GM18511 (cell line): ENCODE measurements around the gene MAP3K13.
"Not testable (repeated sequence)": the region's sequence is repeated elsewhere in the genome, so short reads cannot be mapped to it uniquely, and the experiment has no call there.

Experiments used
- ATAC-seq: cut with Tn5 transposase; IDR thresholded peaks from one replicate; pipeline ENCODE4 v1.9.1; 2021; ENCODE audit warnings: mild to moderate bottlenecking, moderate library complexity; ENCODE audit not compliant: unreplicated experiment

Gene MAP3K13

GRCh38 chr3:185340751-185341150, 22.2 kb upstream of the MAP3K13 start:
- ATAC-seq, result no peak

- no peak for ATAC-seq
Observed at GRCh38 chr3:185341616-185342458, 21.1 kb upstream of the MAP3K13 start.

DNA sequence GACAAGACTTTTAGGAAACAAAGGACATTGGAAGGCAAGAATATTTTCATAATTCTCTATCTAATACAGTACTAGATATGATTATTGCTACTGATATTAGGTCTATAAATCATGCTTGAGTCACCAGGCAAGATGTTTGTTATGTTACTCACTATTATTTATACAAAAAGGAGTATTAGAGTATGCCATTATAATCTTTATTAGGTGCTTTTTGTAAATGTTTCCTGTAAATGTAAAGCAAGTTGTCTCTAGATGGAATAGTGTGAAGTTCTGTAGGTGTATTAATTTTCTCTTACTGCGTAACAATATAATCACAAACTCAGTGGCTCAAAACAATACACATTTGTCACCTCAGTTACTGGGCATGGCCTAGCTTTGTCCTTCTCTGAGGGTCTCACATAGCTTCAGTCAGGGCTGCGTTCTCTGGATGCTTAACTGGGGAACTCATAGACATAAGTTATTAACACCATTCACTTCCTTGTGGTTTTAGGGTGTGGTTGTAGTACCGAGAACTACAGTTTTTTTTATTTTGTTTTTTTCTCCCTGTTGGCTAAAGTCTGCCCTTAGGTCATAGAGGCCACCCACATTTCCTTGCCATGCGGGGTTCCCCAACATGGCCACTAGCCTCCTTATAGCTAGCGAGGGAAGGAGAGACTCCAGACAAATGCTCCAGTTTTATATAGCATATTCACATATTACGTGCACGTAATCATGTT, 20.3 kb upstream of the MAP3K13 start:
- no peak for ATAC-seq

DNA sequence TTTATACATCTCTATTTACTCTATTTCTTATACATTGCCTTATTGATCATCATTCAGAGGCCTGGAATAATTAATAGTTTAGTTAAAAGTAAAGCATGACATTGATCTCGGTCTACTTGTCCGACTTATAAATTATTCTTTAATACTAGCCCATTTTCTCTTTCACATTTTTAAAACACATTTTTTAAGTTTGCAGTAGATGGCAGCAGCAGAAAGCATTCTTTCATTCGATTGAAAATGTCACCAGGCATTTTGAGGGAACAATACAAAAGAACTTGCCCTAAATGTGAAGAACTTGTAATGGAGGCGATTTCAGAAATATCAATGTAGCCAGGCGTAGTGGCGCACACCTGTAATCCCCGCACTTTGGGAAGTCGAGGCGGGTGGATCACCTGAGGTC, 15.5 kb upstream of the MAP3K13 start:
- ATAC-seq, result no peak

- no peak for ATAC-seq
Observed at GRCh38 chr3:185350841-185351240, 12.1 kb upstream of the MAP3K13 start.

DNA sequence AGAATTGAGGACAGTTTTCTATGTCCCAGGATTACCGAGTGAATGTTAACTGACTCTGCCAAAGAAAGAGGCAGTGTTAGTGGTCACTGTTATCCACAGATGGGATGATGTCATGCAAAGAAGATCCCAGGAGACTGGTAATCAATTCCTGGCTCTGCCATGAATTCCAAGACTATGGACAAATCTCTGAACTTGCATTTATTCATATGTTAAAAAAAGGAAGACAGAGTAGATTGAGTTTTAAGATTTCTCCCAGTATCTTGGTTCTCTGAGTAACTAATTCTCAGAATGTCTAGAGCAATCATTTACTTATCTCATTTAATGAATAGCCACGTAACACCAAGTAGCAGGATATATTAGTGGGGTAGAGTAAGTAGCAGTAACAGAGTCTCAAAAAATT, 11.5 kb upstream of the MAP3K13 start:
- ATAC-seq, result no peak

DNA sequence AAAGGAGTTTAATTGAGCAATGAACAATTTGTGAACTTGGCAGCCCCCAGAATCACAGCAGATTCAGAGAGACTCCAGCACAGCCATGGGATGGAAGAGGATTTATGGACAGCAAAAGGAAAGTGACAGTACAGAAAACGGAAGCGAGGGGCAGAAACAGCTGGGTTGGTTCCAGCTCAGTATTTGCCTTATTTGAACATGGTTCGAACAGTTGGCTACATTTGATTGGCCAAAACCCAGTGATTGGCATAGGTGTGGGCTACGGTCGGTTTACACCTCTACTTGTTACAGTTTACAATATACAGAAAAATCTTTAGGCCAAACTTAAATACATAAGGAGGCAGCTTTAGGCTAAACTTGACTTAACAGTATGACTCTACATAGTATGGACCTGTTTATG, 9.7 kb upstream of the MAP3K13 start:
- no peak for ATAC-seq

GRCh38 chr3:185353823-185354614, 8.9 kb upstream of the MAP3K13 start:
- ATAC-seq, result peak; percentile 99

GRCh38 chr3:185356499-185356898, 6.4 kb upstream of the MAP3K13 start:
- ATAC-seq, result no peak

GRCh38 chr3:185361920-185362319, 1.0 kb upstream of the MAP3K13 start:
- no peak for ATAC-seq

DNA sequence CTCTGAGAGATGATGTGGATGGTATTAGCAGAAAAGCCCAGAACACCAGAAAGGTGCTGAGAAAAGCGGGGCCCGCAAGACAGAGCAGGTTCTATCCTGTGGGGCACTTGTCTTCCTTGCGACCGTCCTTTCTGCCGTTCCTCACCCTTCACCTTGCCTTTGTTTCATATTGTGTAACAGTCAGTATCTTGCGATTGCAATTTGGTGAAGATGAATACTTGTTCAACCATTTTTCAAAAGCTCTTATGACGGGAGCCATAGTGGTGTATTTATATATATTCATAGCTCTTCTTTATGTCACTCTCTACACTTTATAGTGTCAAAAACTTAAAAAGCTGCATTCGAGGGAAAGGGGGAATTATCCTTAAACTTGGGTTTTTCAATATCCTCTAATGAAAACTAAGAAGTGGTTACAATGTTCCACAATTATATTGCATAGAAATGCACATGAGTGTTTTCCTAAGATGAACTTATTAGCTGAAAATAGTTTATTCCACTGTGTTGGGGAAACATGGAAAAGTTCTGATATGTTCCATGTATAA, 797 bp downstream of the MAP3K13 start:
- ATAC-seq, result peak; percentile 49

GRCh38 chr3:185365291-185366073, 2.5 kb downstream of the MAP3K13 start:
- no peak for ATAC-seq

DNA sequence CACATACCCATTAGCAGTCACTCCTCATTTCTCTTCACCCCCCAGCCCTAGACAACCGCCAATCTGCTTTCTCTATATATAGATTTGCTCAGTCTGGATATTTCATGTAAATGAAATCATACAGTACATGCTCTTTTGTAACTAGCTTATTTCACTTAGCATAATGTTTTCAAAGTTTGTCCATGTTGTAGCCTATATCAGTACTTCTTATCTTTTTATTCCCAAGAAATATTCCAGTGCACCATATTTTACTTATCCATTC, 3.1 kb downstream of the MAP3K13 start:
- no peak for ATAC-seq

DNA sequence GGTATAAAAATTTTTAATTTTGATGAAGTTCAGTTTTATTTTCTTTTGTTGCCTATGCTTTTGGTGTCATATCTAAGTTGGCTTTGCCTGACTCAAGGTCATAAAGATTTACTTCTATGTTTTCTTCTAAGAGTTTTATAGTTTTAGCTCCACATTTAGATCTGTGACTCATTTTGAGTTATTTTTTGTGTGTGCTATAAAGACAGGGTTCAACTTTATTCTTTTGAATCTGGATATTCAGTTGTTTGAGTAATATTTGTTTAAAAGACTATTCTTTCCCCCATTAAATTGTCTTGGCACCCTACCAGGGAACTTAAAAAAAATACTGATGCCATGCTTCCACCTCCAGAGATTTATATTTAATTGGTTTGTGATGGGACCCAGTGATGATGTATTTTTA, 4.0 kb downstream of the MAP3K13 start:
- ATAC-seq, result no peak

GRCh38 chr3:185370349-185370748, 7.4 kb downstream of the MAP3K13 start:
- ATAC-seq, result not testable (repeated sequence)

GRCh38 chr3:185371306-185372074, 8.6 kb downstream of the MAP3K13 start:
- ATAC-seq, result no peak

DNA sequence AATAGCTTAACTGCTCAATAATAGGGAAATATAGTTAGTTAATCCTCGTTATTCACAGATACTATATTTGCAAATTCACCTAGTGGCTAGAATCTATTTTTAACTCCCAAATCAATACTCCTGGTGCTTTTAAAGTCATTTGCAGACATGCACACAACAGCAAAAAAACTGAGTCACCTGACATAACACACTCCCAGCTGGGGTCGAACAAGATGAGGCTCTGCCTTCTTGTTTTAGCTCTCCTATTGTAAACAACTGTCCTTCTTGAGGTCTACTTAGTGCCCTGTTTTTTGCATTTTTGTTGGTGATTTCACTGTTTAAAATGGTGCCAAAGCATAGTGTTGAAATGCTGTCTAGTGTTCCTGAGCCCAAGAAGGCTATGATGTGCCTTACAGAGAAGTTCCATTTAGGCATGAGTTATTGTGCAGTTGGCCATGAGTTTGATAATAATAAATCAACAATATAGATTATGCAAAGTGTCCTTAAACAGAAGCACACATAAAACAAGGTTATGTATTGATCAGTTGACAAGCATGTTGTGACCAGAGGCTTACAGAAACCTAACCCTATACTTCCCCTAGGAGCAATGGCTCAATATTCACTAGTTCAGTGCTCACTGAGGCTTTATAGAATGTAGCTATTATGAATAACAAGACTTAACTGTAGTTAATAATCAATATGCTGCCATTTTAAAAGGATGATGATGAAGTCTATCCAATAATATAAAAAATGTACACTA, 18.6 kb downstream of the MAP3K13 start:
- ATAC-seq, result no peak

DNA sequence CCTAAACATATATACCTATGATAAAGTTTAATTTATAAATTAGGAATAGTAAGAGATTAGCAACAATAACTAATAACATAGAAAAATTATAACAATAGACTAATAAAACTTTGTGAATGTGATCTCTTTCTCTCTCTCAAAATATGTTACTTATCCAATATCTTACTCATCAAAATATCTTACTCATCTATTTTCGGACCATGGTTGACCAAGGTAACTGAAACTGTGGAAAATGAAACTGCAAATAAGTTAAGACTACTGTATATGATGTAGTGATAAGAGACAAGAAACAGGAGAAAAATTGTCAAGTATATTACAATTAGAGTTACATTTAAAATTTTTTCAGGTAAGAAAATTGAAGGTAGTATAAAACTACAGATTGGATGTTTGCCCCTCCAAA, 19.2 kb downstream of the MAP3K13 start:
- ATAC-seq, result no peak

- ATAC-seq, result not testable (repeated sequence)
Observed at GRCh38 chr3:185386515-185386914, 23.6 kb downstream of the MAP3K13 start.
